ENCODE data around the gene DENND1A. TPM values are rescaled to one million over a fixed set of nuclear protein-coding genes. Genes with fewer than 3 reads are reported as not detected.

The DENND1A gene
- total RNA-seq, 2 experiments from 2014 or later: 21.9 to 23.3 TPM

DNA sequence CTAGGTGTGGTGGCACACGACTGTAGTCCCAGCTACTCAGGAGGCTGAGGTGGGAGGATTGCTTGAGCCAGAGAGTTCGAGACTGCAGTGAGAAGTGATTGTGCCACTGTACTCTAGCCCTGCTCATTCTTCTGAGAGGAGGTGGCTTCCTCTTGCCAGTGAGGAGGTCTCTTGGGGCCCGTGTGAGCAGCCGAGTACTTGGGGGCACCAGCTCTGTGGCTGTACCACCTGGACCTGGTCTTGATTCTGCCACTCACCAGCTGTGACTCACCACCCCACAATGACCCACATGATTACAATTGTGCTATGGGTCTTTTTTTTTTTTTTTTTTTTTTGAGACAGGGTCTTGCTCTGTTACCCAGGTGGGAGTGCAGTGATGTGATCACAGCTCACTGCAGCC is 592.0 kb downstream of the DENND1A start:
- CTCF ChIA-PET: interaction anchor here (0.8 to 4.7 kb wide), 6 partner anchors 11 to 243 kb away, joined by 3 to 21 read pairs (median 4); no protein-coding TSS in a partner anchor
- H3K9me3 Mint-ChIP-seq: no peaks in the 10 kb centered on the region
- H3K27me3 Mint-ChIP-seq: no peaks in the 10 kb centered on the region
- TF ChIP-seq, protein P1, sequence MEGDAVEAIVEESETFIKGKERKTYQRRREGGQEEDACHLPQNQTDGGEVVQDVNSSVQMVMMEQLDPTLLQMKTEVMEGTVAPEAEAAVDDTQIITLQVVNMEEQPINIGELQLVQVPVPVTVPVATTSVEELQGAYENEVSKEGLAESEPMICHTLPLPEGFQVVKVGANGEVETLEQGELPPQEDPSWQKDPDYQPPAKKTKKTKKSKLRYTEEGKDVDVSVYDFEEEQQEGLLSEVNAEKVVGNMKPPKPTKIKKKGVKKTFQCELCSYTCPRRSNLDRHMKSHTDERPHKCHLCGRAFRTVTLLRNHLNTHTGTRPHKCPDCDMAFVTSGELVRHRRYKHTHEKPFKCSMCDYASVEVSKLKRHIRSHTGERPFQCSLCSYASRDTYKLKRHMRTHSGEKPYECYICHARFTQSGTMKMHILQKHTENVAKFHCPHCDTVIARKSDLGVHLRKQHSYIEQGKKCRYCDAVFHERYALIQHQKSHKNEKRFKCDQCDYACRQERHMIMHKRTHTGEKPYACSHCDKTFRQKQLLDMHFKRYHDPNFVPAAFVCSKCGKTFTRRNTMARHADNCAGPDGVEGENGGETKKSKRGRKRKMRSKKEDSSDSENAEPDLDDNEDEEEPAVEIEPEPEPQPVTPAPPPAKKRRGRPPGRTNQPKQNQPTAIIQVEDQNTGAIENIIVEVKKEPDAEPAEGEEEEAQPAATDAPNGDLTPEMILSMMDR (IDR thresholded peaks at IDR 0.05): no peak
- no peak overlapping the region for H3K27ac Mint-ChIP-seq
- H3K4me3 Mint-ChIP-seq: no peak overlapping the region
- intact Hi-C loops (cut with micrococcal nuclease): loop anchor here (2.0 kb wide), 3 partner anchors 15 to 113 kb away; no protein-coding TSS in a partner anchor
- no peak for ATAC-seq
- no peaks in the 10 kb centered on the region for H3K36me3 Mint-ChIP-seq (ENCODE audit: low read depth)
- POLR2A ChIA-PET: interaction anchor here (0.6 to 2.8 kb wide), 2 partner anchors 11 to 1089 kb away, joined by 3 to 26 read pairs; no protein-coding TSS in a partner anchor
- peak; percentile 45 for DNase-seq
- H3K4me1 Mint-ChIP-seq (ENCODE audit: low read depth): peaks cover 46% of the 10 kb centered on the region

DNA sequence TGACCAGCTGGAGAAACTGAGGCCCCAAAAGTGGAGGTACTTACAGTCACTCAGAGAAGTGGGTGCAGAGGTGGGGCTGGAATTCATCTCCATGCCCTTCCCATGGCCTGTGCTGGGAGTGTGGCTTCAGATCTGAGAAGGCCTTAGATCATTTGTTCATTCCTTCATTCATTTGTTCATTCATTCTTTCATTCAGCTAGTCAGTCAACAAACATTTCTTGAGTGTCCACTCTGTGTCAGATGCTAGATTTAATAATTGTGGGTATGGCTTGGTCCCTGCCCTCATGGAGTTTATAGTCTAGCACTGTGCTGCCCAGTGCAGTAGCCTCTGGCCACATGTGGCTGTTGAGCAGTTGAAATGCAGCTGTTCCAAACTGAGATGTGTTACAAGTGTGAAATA is 593.0 kb downstream of the DENND1A start:
- Mint-ChIP-seq H3K27me3 (no peaks in the 10 kb centered on the region), H3K4me3 (no peak overlapping the region), H3K9me3 (no peaks in the 10 kb centered on the region), H3K4me1 (ENCODE audit: low read depth) (peaks cover 52% of the 10 kb centered on the region), H3K36me3 (ENCODE audit: low read depth) (no peaks in the 10 kb centered on the region), H3K27ac (no peak overlapping the region)
- DNase-seq: no peak
- intact Hi-C loops (cut with micrococcal nuclease): no loop called here
- TF ChIP-seq, protein P1 (IDR thresholded peaks at IDR 0.05): no peak
- CTCF ChIA-PET: no interaction called here
- POLR2A ChIA-PET: interaction anchor here (0.8 to 1.2 kb wide), 3 partner anchors 12 to 112 kb away, joined by 3 to 4 read pairs (median 3); no protein-coding TSS in a partner anchor
- no peak for ATAC-seq

DNA sequence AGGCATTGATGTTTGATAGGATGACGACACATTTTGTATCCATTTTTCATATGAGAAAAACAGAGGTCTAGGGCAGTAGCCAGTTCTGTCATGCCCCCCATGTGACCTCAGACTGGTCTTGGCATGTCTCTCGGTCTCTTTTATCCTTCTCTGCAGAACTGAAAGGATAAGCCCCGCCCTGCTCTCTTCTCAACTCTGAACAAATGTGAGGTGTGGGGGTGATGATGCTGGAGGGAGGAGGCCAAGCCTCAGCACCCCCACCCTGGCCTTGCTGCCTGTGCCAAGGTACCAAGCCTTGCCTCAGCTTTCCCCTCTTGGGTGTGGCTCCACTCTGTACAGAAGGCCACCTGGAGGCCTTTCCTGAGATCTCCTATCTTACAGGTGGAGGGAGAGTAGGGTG is 593.5 kb downstream of the DENND1A start:
- H3K4me3 Mint-ChIP-seq: no peak overlapping the region
- ATAC-seq: no peak
- TF ChIP-seq, protein P1 (IDR thresholded peaks at IDR 0.05): no peak
- H3K36me3 Mint-ChIP-seq (ENCODE audit: low read depth): no peaks in the 10 kb centered on the region
- DNase-seq: no peak
- POLR2A ChIA-PET: interaction anchor here (0.8 to 1.2 kb wide), 3 partner anchors 12 to 112 kb away, joined by 3 to 4 read pairs (median 3); no protein-coding TSS in a partner anchor
- no peak overlapping the region for H3K27ac Mint-ChIP-seq
- CTCF ChIA-PET: no interaction called here
- peaks cover 47% of the 10 kb centered on the region for H3K4me1 Mint-ChIP-seq (ENCODE audit: low read depth)
- no peaks in the 10 kb centered on the region for H3K27me3 Mint-ChIP-seq
- intact Hi-C loops (cut with micrococcal nuclease): no loop called here
- no peaks in the 10 kb centered on the region for H3K9me3 Mint-ChIP-seq

DNA sequence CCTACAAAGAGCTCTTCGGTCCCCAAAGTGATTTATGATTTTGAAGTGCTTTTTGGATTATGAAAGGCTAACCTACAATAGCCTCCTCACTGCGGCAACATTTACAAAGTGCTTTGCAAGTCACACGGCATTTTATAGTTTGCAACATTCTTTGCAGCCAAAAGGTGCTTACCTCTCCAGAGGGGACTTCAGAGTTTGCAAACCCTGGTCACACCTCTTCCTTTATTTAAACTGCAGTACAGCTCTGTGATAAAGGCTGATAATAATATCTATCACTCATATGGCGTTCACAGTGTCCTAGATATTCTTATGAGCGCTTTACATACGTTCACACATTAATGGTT is 594.0 kb downstream of the DENND1A start:
- ATAC-seq (no peak), DNase-seq (no peak)
- Mint-ChIP-seq H3K36me3 (ENCODE audit: low read depth) (no peaks in the 10 kb centered on the region), H3K4me1 (ENCODE audit: low read depth) (peaks cover 43% of the 10 kb centered on the region), H3K27ac (no peak overlapping the region), H3K4me3 (no peak overlapping the region), H3K9me3 (no peaks in the 10 kb centered on the region), H3K27me3 (no peaks in the 10 kb centered on the region)
- TF ChIP-seq, protein P1 (IDR thresholded peaks at IDR 0.05): no peak
- ChIA-PET CTCF (no interaction called here), POLR2A (interaction anchor here (1.0 to 1.2 kb wide), 3 partner anchors 11 to 17 kb away, joined by 3 to 4 read pairs (median 4); no protein-coding TSS in a partner anchor)
- intact Hi-C loops (cut with micrococcal nuclease): no loop called here

DNA sequence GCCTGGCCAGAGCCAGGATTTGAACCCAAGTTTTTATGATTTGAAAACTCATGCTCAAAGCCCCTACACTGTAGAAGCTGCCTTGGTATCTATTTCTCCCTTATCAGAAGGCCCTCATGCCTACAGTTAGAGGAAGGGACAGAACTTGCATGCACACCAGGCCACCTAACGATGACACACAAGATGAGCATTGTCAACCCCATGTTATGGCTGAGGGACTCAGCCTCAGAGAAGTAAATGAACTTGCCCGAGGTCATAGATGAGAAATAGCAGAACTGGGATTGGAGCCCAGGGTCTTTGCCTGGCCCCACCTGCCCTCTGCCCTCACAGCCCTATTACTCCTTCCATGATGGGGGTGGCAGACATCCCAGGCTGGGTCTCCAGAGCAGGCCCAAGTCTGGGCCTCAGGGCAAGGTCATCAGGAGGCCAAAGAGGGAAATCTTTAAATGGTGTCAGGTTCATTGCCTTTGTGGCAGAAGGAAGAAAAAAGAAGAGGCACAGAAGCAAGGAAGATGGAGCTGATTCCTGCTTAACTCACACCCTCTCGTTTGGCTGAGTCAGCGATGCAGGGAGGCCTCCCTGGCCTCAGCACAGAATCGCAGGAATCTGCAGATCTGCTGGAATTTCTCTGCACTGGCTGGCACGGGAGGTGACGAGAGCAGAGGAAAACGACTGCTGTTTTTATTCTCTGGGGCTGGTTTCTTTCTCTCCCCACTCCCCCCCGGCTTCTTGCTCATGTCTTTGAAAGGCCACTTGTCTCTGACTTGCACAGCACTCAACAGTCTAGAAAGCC is 594.5 kb downstream of the DENND1A start:
- CTCF ChIA-PET: no interaction called here
- intact Hi-C loops (cut with micrococcal nuclease): no loop called here
- no peak overlapping the region for H3K4me3 Mint-ChIP-seq
- POLR2A ChIA-PET: interaction anchor here (1.0 to 1.2 kb wide), 2 partner anchors 13 to 16 kb away, joined by 4 read pairs; no protein-coding TSS in a partner anchor
- H3K27me3 Mint-ChIP-seq: no peaks in the 10 kb centered on the region
- TF ChIP-seq, protein P1 (IDR thresholded peaks at IDR 0.05): no peak
- H3K27ac Mint-ChIP-seq: no peak overlapping the region
- no peaks in the 10 kb centered on the region for H3K36me3 Mint-ChIP-seq (ENCODE audit: low read depth)
- no peaks in the 10 kb centered on the region for H3K9me3 Mint-ChIP-seq
- DNase-seq (no peak), ATAC-seq (no peak)
- H3K4me1 Mint-ChIP-seq (ENCODE audit: low read depth): peaks cover 37% of the 10 kb centered on the region

Data from activated CD8-positive, alpha-beta T cell treated with anti-CD3 and anti-CD28 coated beads for 36 hours (primary cell).